ENCODE data around the gene KCTD16.

Gene KCTD16

GRCh38 chr5:144404672-144405071 is 234.0 kb downstream of the KCTD16 start:
- DNase-seq (ENCODE audit: low read depth), result no peak

- DNase-seq (ENCODE audit: low read depth), result no peak
These were observed 235.3 kb downstream of the KCTD16 start for GRCh38 chr5:144405991-144406390.

- DNase-seq (ENCODE audit: low read depth), result no peak
These were observed 235.8 kb downstream of the KCTD16 start for GRCh38 chr5:144406442-144406841.

GRCh38 chr5:144414202-144415029 is 243.7 kb downstream of the KCTD16 start:
- no peak for DNase-seq (ENCODE audit: low read depth)

- no peak for DNase-seq (ENCODE audit: low read depth)
These were observed 245.5 kb downstream of the KCTD16 start for GRCh38 chr5:144416196-144416595.

- no peak for DNase-seq (ENCODE audit: low read depth)
These were observed 248.0 kb downstream of the KCTD16 start for GRCh38 chr5:144418719-144419118.

GRCh38 chr5:144421411-144421810 is 250.7 kb downstream of the KCTD16 start:
- DNase-seq (ENCODE audit: low read depth), result no peak

- no peak for DNase-seq (ENCODE audit: low read depth)
These were observed 251.5 kb downstream of the KCTD16 start for GRCh38 chr5:144422018-144422727.

GRCh38 chr5:144427866-144428265 is 257.2 kb downstream of the KCTD16 start:
- DNase-seq (ENCODE audit: low read depth), result no peak

GRCh38 chr5:144428326-144428725 is 257.7 kb downstream of the KCTD16 start:
- no peak for DNase-seq (ENCODE audit: low read depth)

GRCh38 chr5:144429405-144429804 is 258.7 kb downstream of the KCTD16 start:
- DNase-seq (ENCODE audit: low read depth), result no peak

GRCh38 chr5:144429905-144430304 is 259.2 kb downstream of the KCTD16 start:
- DNase-seq (ENCODE audit: low read depth), result no peak

- DNase-seq (ENCODE audit: low read depth), result no peak
These were observed 262.6 kb downstream of the KCTD16 start for GRCh38 chr5:144433140-144433822.

- no peak for DNase-seq (ENCODE audit: low read depth)
These were observed 263.2 kb downstream of the KCTD16 start for GRCh38 chr5:144433893-144434292.

GRCh38 chr5:144436007-144436406 is 265.3 kb downstream of the KCTD16 start:
- no peak for DNase-seq (ENCODE audit: low read depth)

- DNase-seq (ENCODE audit: low read depth), result no peak
These were observed 267.6 kb downstream of the KCTD16 start for GRCh38 chr5:144438237-144438636.

- DNase-seq (ENCODE audit: low read depth), result no peak
These were observed 277.8 kb downstream of the KCTD16 start for GRCh38 chr5:144448457-144448856.

- DNase-seq (ENCODE audit: low read depth), result no peak
These were observed 280.7 kb downstream of the KCTD16 start for GRCh38 chr5:144451187-144451973.

GRCh38 chr5:144453753-144454152 is 283.1 kb downstream of the KCTD16 start:
- DNase-seq (ENCODE audit: low read depth), result no peak

- DNase-seq (ENCODE audit: low read depth), result no peak
These were observed 286.5 kb downstream of the KCTD16 start for GRCh38 chr5:144457160-144457559.

GRCh38 chr5:144458216-144458615 is 287.5 kb downstream of the KCTD16 start:
- no peak for DNase-seq (ENCODE audit: low read depth)

GRCh38 chr5:144460600-144460999 is 289.9 kb downstream of the KCTD16 start:
- no peak for DNase-seq (ENCODE audit: low read depth)

Measured in fibroblast of the conjunctiva (primary cell).